GM12878 (cell line): Measurements from ENCODE around the gene KMT2B. TPM values are rescaled to one million over a fixed set of nuclear protein-coding genes. Genes with fewer than 3 reads are reported as not detected.

Experiments used
- ATF7 ChIP-seq: fragments of 450-650 bp; IDR thresholded peaks from 2 replicates; pipeline ENCODE4 v1.6.1; 2016; ENCODE audit warnings: low read depth, mild to moderate bottlenecking
- CHD4 ChIP-seq: fragments of 200-600 bp; sonication (generic); IDR thresholded peaks from 2 replicates; pipeline ENCODE4 v1.6.1; 2016; ENCODE audit warnings: mild to moderate bottlenecking
- EGR1 ChIP-seq, 2 experiments: IDR thresholded peaks; 1 replicate in 1 of 2; 2 replicates in 1 of 2; pipeline ENCODE4 v1.6.1; 2011 to 2012; ENCODE audit warnings: low read depth in 2 of 2, low read length in 2 of 2, borderline replicate concordance in 1 of 2, mild to moderate bottlenecking in 1 of 2, moderate library complexity in 1 of 2
- ETV6 ChIP-seq, 2 experiments: fragments of 450-650 bp in 1 of 2; IDR thresholded peaks in 1 of 2; conservative IDR thresholded peaks in 1 of 2; 2 replicates each; pipeline ENCODE4 v1.6.1; 2014; ENCODE audit warnings: antibody characterized with exemption in 1 of 2, borderline replicate concordance in 1 of 2, low read depth in 1 of 2, mild to moderate bottlenecking in 1 of 2, moderate library complexity in 1 of 2
- GATAD2B ChIP-seq: fragments of 450-650 bp; conservative IDR thresholded peaks from 2 replicates; pipeline ENCODE4 v1.6.1; 2017; ENCODE audit warnings: low read depth, mild to moderate bottlenecking, moderate library complexity
- KAT2A ChIP-seq: conservative IDR thresholded peaks from 2 replicates; pipeline ENCODE4 v1.6.1; 2011; ENCODE audit warnings: low read depth, low read length; ENCODE audit not compliant: control insufficient read depth
- NR2F1 ChIP-seq: fragments of 450-650 bp; conservative IDR thresholded peaks from 2 replicates; pipeline ENCODE4 v1.6.1; 2017; ENCODE audit warnings: mild to moderate bottlenecking
- RUNX3 ChIP-seq: IDR thresholded peaks from 2 replicates; pipeline ENCODE4 v1.6.1; 2012; ENCODE audit warnings: low read length, inconsistent platforms
- SUZ12 ChIP-seq: fragments of 200-600 bp; sonication (generic); IDR thresholded peaks from one replicate; pipeline ENCODE4 v1.6.1; 2018; ENCODE audit warnings: antibody characterized with exemption, mild to moderate bottlenecking; ENCODE audit not compliant: unreplicated experiment
- ZBED1 ChIP-seq: IDR thresholded peaks from 2 replicates; pipeline ENCODE4 v1.6.1; 2016; ENCODE audit warnings: borderline replicate concordance
- polyA plus RNA-seq, 11 experiments: library from polyadenylated mRNA; depleted of rRNA in 4 of 11; unstranded in 6 of 11; stranded (reverse) in 5 of 11; fragments of >200 nt; fragmentation: Nextera tagmentation in 4 of 11; fragmentation: Illumina TruSeq in 1 of 11; extraction: Ambion mirVana in 4 of 11; extraction: Trizol in 1 of 11; gene quantifications; 1 replicate in 1 of 11; 2 replicates in 10 of 11; pipeline versions ENCODE4 v1.2.1 to v1.2.3, GENCODE V29; 2011 to 2016; ENCODE audit warnings: inconsistent platforms in 2 of 11, missing spikeins in 2 of 11, low read depth in 1 of 11
- total RNA-seq, 4 experiments: library from RNA; depleted of rRNA in 3 of 4; stranded (reverse); fragments of >200 nt in 3 of 4; fragmentation: Illumina TruSeq in 1 of 4; extraction: Trizol in 1 of 4; gene quantifications; 2 replicates each; pipeline versions ENCODE4 v1.2.1 to v1.2.3, GENCODE V29; 2013 to 2021
- TF ChIP-seq, protein P1 (sequence below): fragments of 450-650 bp; IDR thresholded peaks from 2 replicates; pipeline ENCODE4 v1.6.1; 2018; ENCODE audit warnings: mild to moderate bottlenecking, low read depth, moderate library complexity; ENCODE audit not compliant: partially characterized antibody
- TF ChIP-seq, protein P2 (sequence below): fragments of 450-650 bp; formaldehyde crosslinking; IDR thresholded peaks from 2 replicates; pipeline ENCODE4 v1.4.0; 2020; ENCODE audit warnings: mild to moderate bottlenecking, moderate library complexity
- TF ChIP-seq, protein P3 (sequence below): IDR thresholded peaks from 2 replicates; pipeline ENCODE4 v1.6.1; 2012; ENCODE audit warnings: low read depth, low read length, improper control_type of control experiment
- TF ChIP-seq, protein P4 (sequence below): IDR thresholded peaks from 2 replicates; pipeline ENCODE4 v1.6.1; 2011; ENCODE audit warnings: low read depth, low read length, improper control_type of control experiment, borderline replicate concordance
- TF ChIP-seq, protein P5 (sequence below): fragments of 450-650 bp; IDR thresholded peaks from 2 replicates; pipeline ENCODE4 v1.6.1; 2016; ENCODE audit warnings: mild to moderate bottlenecking, moderate library complexity, borderline replicate concordance

KMT2B gene
- total and polyA plus RNA-seq, 10 of the 15 experiments (the other 5 are each of a cell fraction or from before 2014, with no cell fraction given), result 0.71 to 35.6 (median 6.0) TPM

DNA sequence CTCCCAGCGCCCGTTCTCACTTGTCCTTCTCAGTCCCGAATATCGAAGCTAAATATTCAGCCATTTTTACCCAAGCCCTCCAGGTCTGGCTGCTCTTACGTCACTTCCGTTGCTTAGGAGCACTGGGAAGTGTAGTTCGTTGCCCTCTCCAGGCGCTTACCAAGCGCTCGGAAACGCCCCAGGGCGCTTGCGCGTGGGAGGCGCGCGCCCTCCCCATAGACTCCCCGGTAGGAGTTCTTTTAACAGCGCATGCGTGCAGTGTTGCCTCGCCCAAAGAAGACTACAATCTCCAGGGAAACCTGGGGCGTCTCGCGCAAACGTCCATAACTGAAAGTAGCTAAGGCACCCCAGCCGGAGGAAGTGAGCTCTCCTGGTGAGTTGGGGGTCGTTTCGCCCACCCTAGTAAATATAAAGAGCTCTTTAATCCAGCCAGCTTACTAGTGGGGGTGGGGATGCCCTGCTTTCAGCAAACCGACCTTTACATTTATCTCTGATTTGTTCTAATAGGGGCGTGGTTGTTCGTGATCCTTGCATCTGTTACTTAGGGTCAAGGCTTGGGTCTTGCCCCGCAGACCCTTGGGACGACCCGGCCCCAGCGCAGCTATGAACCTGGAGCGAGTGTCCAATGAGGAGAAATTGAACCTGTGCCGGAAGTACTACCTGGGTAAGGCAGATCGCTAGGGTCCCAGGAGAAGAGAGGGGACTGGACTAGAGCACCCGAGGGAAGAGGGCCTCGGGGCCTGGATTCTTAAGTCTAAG, 27.7 kb downstream of the KMT2B start, which contains the start of the genes PSENEN and U2AF1L4 (continued):
- TF ChIP-seq, protein P1, sequence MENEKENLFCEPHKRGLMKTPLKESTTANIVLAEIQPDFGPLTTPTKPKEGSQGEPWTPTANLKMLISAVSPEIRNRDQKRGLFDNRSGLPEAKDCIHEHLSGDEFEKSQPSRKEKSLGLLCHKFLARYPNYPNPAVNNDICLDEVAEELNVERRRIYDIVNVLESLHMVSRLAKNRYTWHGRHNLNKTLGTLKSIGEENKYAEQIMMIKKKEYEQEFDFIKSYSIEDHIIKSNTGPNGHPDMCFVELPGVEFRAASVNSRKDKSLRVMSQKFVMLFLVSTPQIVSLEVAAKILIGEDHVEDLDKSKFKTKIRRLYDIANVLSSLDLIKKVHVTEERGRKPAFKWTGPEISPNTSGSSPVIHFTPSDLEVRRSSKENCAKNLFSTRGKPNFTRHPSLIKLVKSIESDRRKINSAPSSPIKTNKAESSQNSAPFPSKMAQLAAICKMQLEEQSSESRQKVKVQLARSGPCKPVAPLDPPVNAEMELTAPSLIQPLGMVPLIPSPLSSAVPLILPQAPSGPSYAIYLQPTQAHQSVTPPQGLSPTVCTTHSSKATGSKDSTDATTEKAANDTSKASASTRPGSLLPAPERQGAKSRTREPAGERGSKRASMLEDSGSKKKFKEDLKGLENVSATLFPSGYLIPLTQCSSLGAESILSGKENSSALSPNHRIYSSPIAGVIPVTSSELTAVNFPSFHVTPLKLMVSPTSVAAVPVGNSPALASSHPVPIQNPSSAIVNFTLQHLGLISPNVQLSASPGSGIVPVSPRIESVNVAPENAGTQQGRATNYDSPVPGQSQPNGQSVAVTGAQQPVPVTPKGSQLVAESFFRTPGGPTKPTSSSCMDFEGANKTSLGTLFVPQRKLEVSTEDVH, result no peak
- TF ChIP-seq, protein P2, sequence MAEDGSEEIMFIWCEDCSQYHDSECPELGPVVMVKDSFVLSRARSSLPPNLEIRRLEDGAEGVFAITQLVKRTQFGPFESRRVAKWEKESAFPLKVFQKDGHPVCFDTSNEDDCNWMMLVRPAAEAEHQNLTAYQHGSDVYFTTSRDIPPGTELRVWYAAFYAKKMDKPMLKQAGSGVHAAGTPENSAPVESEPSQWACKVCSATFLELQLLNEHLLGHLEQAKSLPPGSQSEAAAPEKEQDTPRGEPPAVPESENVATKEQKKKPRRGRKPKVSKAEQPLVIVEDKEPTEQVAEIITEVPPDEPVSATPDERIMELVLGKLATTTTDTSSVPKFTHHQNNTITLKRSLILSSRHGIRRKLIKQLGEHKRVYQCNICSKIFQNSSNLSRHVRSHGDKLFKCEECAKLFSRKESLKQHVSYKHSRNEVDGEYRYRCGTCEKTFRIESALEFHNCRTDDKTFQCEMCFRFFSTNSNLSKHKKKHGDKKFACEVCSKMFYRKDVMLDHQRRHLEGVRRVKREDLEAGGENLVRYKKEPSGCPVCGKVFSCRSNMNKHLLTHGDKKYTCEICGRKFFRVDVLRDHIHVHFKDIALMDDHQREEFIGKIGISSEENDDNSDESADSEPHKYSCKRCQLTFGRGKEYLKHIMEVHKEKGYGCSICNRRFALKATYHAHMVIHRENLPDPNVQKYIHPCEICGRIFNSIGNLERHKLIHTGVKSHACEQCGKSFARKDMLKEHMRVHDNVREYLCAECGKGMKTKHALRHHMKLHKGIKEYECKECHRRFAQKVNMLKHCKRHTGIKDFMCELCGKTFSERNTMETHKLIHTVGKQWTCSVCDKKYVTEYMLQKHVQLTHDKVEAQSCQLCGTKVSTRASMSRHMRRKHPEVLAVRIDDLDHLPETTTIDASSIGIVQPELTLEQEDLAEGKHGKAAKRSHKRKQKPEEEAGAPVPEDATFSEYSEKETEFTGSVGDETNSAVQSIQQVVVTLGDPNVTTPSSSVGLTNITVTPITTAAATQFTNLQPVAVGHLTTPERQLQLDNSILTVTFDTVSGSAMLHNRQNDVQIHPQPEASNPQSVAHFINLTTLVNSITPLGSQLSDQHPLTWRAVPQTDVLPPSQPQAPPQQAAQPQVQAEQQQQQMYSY (CRISPR knock-in tag), result no peak
- TF ChIP-seq GATAD2B (no peak), EGR1 (IDR thresholded peaks at IDR 0.05; ENCODE audit: borderline replicate concordance in 1 of 2, low read depth in 2 of 2, low read length in 2 of 2) (peak in 1 of 2 experiments; percentile 65; a peak in 2 of 3 replicates), CHD4 (no peak), SUZ12 (no peak), RUNX3 (no peak), NR2F1 (no peak), ETV6 (conservative IDR thresholded peaks at IDR 0.05 in 1 of 2, IDR thresholded peaks at IDR 0.05 in 1 of 2; ENCODE audit: borderline replicate concordance in 1 of 2, low read depth in 1 of 2) (no peak), ATF7 (peak; percentile 88), ZBED1 (no peak), KAT2A (no peak)
- TF ChIP-seq, protein P3, sequence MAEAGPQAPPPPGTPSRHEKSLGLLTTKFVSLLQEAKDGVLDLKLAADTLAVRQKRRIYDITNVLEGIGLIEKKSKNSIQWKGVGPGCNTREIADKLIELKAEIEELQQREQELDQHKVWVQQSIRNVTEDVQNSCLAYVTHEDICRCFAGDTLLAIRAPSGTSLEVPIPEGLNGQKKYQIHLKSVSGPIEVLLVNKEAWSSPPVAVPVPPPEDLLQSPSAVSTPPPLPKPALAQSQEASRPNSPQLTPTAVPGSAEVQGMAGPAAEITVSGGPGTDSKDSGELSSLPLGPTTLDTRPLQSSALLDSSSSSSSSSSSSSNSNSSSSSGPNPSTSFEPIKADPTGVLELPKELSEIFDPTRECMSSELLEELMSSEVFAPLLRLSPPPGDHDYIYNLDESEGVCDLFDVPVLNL, result no peak
- TF ChIP-seq, protein P4, sequence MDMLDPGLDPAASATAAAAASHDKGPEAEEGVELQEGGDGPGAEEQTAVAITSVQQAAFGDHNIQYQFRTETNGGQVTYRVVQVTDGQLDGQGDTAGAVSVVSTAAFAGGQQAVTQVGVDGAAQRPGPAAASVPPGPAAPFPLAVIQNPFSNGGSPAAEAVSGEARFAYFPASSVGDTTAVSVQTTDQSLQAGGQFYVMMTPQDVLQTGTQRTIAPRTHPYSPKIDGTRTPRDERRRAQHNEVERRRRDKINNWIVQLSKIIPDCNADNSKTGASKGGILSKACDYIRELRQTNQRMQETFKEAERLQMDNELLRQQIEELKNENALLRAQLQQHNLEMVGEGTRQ, result no peak
- TF ChIP-seq, protein P5, sequence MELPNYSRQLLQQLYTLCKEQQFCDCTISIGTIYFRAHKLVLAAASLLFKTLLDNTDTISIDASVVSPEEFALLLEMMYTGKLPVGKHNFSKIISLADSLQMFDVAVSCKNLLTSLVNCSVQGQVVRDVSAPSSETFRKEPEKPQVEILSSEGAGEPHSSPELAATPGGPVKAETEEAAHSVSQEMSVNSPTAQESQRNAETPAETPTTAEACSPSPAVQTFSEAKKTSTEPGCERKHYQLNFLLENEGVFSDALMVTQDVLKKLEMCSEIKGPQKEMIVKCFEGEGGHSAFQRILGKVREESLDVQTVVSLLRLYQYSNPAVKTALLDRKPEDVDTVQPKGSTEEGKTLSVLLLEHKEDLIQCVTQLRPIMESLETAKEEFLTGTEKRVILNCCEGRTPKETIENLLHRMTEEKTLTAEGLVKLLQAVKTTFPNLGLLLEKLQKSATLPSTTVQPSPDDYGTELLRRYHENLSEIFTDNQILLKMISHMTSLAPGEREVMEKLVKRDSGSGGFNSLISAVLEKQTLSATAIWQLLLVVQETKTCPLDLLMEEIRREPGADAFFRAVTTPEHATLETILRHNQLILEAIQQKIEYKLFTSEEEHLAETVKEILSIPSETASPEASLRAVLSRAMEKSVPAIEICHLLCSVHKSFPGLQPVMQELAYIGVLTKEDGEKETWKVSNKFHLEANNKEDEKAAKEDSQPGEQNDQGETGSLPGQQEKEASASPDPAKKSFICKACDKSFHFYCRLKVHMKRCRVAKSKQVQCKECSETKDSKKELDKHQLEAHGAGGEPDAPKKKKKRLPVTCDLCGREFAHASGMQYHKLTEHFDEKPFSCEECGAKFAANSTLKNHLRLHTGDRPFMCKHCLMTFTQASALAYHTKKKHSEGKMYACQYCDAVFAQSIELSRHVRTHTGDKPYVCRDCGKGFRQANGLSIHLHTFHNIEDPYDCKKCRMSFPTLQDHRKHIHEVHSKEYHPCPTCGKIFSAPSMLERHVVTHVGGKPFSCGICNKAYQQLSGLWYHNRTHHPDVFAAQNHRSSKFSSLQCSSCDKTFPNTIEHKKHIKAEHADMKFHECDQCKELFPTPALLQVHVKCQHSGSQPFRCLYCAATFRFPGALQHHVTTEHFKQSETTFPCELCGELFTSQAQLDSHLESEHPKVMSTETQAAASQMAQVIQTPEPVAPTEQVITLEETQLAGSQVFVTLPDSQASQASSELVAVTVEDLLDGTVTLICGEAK, result peak; percentile 91
